IPS-15b (cell line): ENCODE measurements around the gene CLDN6.
"Not testable (repeated sequence)": the region's sequence is repeated elsewhere in the genome, so short reads cannot be mapped to it uniquely, and the experiment has no call there.

Experiments
- H3K27me3 ChIP-seq: one replicate; pipeline ENCODE4 v1.6.1; 2013; ENCODE audit warnings: low read length; ENCODE audit not compliant: control insufficient read depth, insufficient read depth
- H3K36me3 ChIP-seq: one replicate; pipeline ENCODE4 v1.6.1; 2013; ENCODE audit warnings: low read length; ENCODE audit not compliant: control insufficient read depth, insufficient read depth
- H3K4me1 ChIP-seq: one replicate; pipeline ENCODE4 v1.6.1; 2013; ENCODE audit warnings: mild to moderate bottlenecking, low read length; ENCODE audit not compliant: control insufficient read depth, insufficient read depth
- H3K4me3 ChIP-seq: one replicate; pipeline ENCODE4 v1.5.1; 2013; ENCODE audit warnings: low read depth, low read length
- H3K9ac ChIP-seq: one replicate; pipeline ENCODE4 v1.6.1; 2013; ENCODE audit warnings: low read depth, mild to moderate bottlenecking, low read length
- H3K9me3 ChIP-seq: one replicate; pipeline ENCODE4 v1.6.1; 2013; ENCODE audit warnings: mild to moderate bottlenecking, low read length; ENCODE audit not compliant: control insufficient read depth, insufficient read depth

Gene CLDN6

DNA sequence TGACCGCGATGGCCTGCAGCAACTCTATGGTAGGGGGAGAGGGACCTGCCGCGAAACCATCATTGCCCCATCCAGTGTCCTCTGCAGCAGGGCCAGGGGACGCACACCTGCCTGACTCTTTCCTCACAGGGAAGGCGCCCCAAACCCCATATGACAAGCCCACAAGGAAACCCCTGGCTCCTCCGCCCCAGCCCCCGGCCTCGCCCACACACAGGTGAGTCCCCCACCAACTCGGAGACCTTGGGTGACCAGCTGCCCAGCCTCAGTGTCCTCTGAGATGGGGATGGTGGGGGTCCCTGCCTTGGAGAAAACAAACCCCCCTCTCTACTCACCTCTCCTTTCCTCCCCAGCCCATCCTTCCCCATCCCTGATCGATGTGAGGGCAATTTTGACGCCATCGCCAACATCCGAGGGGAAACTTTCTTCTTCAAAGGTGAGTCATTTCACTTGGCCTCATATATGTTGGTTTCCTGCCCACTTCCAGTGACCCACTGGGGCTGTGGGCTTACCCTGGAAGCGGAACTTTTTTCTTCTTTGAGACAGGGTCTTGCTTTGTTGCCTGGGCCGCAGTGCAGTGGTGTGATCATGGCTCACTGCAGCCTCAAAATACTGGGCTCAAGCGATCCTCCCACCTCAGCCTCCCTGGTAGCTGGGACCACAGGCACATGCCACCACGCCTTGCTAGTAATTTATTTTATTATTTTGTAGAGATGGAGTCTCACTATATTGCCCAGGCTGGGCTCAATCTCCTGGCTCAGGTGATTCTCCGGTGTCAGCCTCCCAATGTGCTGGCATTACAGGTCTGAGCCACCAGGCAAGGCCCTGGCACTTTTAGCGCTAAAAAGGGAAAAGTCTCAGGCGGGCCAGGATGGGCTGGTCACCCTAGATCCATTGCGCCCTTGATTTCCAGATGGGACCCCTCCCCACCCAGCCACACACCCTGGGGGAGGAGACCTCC, 39.5 kb upstream of the CLDN6 start:
- Histone ChIP-seq H3K4me3 (peak overlapping the region; percentile 58), H3K36me3 (no peaks in the 10 kb centered on the region), H3K9ac (no peak overlapping the region), H3K4me1 (no peaks in the 10 kb centered on the region), H3K9me3 (no peaks in the 10 kb centered on the region), H3K27me3 (peaks cover 12% of the 10 kb centered on the region)

GRCh38 chr16:3056336-3057180, 38.6 kb upstream of the CLDN6 start:
- H3K9me3 ChIP-seq, result no peaks in the 10 kb centered on the region
- H3K27me3 ChIP-seq, result peaks cover 12% of the 10 kb centered on the region
- H3K36me3 ChIP-seq, result no peaks in the 10 kb centered on the region
- no peak overlapping the region for H3K9ac ChIP-seq
- H3K4me3 ChIP-seq, result no peak overlapping the region
- no peaks in the 10 kb centered on the region for H3K4me1 ChIP-seq

DNA sequence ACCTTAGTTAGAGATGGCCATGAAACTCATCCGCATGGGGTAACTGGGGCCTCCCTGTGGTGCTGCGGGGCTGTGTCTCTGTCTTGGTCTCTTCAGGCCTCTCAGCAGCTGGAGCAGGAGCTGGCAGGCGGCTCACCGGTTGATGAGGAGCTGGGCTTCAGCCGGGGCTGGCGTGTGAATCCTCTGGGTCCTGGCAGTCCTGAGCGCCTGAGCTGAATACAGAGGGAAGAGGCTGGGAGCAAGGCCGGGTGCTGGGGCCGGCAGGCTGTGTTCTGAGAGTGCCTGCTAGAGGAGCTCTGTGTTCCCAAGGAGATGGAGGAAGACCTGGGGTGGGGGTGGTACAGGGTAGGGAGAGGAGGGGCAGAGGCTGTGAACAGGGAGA, 37.7 kb upstream of the CLDN6 start:
- peaks cover 12% of the 10 kb centered on the region for H3K27me3 ChIP-seq
- H3K4me3 ChIP-seq, H3K4me1 ChIP-seq, H3K9me3 ChIP-seq, H3K9ac ChIP-seq, H3K36me3 ChIP-seq: not testable (repeated sequence)

DNA sequence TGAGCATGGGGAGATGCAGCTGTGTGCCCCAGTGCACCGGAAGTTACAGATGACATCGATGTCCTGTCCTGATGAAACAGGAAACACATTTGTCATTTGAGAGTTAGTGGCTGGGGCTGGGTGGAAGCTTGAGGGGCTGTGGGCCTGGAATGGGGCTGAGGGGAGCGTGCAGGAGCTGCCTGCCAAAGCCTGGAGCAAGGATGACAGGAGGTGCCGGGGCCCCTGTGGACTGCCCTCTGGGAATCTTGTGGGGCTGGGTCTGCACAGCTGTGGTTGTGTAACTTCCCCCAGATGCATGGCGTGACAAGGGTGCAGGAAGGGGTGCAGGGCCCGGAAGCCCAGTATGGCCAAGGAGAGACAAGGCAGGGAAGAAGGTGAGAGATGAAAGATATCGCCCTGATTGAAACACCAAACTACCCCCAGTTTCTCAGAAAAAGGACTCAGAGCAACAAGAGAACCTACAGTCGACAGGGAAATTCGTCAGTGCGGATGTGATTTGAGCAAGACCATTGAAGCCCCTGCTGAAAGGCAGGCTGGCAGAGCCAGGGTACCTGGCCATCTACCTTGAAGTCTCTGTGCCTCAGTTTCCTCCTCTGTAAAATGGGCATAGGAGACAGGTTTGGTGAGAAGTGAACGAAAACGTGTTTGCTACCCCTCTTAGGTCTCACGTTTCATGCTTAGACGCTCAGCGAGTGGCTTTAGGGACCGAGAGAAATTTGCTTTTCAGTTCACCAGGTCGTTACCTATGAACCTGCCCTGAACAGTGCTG, 37.2 kb upstream of the CLDN6 start:
- Histone ChIP-seq H3K4me1 (no peaks in the 10 kb centered on the region), H3K4me3 (no peak overlapping the region), H3K9ac (no peak overlapping the region), H3K9me3 (no peaks in the 10 kb centered on the region), H3K27me3 (peaks cover 11% of the 10 kb centered on the region), H3K36me3 (no peaks in the 10 kb centered on the region)

DNA sequence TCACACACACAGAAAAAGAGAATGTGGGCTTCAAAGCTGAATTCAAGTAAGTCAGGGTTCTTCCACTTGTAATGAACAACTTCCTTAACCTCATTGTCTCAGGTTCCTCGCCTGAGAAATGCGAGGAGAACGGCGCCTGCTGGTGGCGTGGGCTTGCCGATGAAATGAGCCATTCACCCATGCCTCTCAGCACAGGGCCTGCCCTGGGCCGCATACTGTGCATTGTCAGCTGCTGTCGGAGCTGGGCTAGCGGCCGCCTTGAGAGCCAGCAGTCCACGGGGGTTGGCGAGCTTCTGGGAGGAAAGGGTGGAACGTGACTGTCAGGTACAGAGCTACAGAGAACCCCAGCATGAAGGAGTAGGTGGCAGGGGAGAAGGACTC, 35.3 kb upstream of the CLDN6 start:
- not testable (repeated sequence) for H3K36me3 ChIP-seq, H3K9ac ChIP-seq, H3K4me3 ChIP-seq, H3K4me1 ChIP-seq, H3K9me3 ChIP-seq
- peaks cover 14% of the 10 kb centered on the region for H3K27me3 ChIP-seq

DNA sequence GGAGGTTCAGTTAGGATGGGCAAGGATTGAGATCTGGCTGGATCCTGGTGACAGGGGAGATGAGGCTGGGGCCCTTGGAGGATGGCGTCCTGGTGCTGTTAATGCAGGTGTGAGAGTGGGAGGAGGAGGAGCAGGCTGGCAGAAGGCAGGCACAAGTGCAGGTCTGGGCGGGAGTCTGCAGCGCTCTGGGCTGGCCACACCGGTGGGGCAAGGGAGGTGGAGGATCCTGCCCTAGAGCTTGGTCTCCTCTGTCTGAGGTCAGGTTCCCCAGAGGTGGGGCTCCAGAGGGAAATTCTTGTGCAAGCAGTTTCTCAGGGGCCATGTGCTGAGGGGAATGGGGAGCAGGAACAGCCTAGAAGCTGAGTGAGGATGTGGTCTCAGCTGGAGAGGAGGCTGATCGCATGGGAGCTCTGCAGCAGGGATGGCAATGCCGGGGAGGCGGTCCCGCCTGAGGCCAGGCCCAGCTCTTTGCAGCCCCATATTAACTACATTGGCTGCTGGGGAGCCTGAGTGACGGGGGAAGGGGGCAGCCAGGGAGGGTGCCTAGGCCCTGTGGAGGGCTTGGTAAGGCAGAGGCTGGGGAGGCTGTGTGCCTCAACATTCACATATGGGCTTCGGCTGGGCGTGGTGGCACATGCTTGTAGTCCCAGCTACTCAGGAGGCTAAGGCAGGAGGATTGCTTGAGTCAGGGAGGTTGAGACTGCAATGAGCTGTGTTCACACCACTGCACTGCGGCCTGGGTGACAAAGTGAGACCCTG, 34.8 kb upstream of the CLDN6 start:
- H3K4me3 ChIP-seq, H3K36me3 ChIP-seq, H3K9ac ChIP-seq, H3K9me3 ChIP-seq, H3K4me1 ChIP-seq: not testable (repeated sequence)
- peaks cover 17% of the 10 kb centered on the region for H3K27me3 ChIP-seq

DNA sequence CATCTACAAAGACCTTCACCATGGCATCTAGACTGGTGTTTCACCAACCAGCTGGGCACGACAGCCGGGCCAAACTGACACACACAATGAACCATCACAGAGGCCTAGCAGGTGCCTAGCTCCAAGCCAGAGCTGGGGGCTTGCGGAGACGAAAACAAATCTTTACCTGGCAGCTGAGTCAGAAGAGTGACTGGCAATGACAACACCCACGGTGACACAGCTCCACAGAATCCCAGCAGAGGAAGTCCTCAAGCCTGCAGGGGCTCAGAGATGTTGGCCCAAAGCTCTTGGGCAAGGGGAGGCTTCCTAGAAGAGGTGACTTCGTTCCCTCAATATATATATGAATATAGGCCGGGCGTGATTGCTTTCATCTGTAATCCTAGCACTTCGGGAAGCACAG, 33.5 kb upstream of the CLDN6 start:
- H3K36me3 ChIP-seq, result peaks cover 2% of the 10 kb centered on the region
- no peaks in the 10 kb centered on the region for H3K9me3 ChIP-seq
- H3K4me1 ChIP-seq, result no peaks in the 10 kb centered on the region
- no peak overlapping the region for H3K9ac ChIP-seq
- peaks cover 22% of the 10 kb centered on the region for H3K27me3 ChIP-seq
- no peak overlapping the region for H3K4me3 ChIP-seq

- no peak overlapping the region for H3K9ac ChIP-seq
- H3K27me3 ChIP-seq, result peaks cover 22% of the 10 kb centered on the region
- H3K4me1 ChIP-seq, result no peaks in the 10 kb centered on the region
- peaks cover 2% of the 10 kb centered on the region for H3K36me3 ChIP-seq
- H3K4me3 ChIP-seq, result no peak overlapping the region
- no peaks in the 10 kb centered on the region for H3K9me3 ChIP-seq
Measured at GRCh38 chr16:3051009-3051408, 33.0 kb upstream of the CLDN6 start.

GRCh38 chr16:3050487-3050886, 32.5 kb upstream of the CLDN6 start:
- no peaks in the 10 kb centered on the region for H3K4me1 ChIP-seq
- no peak overlapping the region for H3K9ac ChIP-seq
- H3K9me3 ChIP-seq, result no peaks in the 10 kb centered on the region
- peaks cover 2% of the 10 kb centered on the region for H3K36me3 ChIP-seq
- no peak overlapping the region for H3K4me3 ChIP-seq
- H3K27me3 ChIP-seq, result peaks cover 22% of the 10 kb centered on the region

GRCh38 chr16:3049921-3050481, 32.0 kb upstream of the CLDN6 start:
- Histone ChIP-seq H3K36me3 (peaks cover 2% of the 10 kb centered on the region), H3K9ac (no peak overlapping the region), H3K4me1 (no peaks in the 10 kb centered on the region), H3K27me3 (peaks cover 22% of the 10 kb centered on the region), H3K4me3 (no peak overlapping the region), H3K9me3 (no peaks in the 10 kb centered on the region)

GRCh38 chr16:3047387-3047720, 29.4 kb upstream of the CLDN6 start:
- Histone ChIP-seq H3K36me3 (peaks cover 2% of the 10 kb centered on the region), H3K27me3 (peaks cover 35% of the 10 kb centered on the region), H3K4me3 (peak overlapping the region; percentile 72), H3K9me3 (no peaks in the 10 kb centered on the region), H3K4me1 (no peaks in the 10 kb centered on the region), H3K9ac (no peak overlapping the region)
